NOMO-1 treated with dmso at 0.1 percent for 144 hours (cell line): ENCODE data around the gene TRIM69.
"Not testable (repeated sequence)": the region's sequence is repeated elsewhere in the genome, so short reads cannot be mapped to it uniquely, and the experiment has no call there.

Source experiments
- DNase-seq: peaks from one replicate; lab custom pipeline; 2025; ENCODE audit not compliant: unreplicated experiment; lab: John Stamatoyannopoulos, UW

TRIM69 gene, protein sequence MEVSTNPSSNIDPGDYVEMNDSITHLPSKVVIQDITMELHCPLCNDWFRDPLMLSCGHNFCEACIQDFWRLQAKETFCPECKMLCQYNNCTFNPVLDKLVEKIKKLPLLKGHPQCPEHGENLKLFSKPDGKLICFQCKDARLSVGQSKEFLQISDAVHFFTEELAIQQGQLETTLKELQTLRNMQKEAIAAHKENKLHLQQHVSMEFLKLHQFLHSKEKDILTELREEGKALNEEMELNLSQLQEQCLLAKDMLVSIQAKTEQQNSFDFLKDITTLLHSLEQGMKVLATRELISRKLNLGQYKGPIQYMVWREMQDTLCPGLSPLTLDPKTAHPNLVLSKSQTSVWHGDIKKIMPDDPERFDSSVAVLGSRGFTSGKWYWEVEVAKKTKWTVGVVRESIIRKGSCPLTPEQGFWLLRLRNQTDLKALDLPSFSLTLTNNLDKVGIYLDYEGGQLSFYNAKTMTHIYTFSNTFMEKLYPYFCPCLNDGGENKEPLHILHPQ

DNA sequence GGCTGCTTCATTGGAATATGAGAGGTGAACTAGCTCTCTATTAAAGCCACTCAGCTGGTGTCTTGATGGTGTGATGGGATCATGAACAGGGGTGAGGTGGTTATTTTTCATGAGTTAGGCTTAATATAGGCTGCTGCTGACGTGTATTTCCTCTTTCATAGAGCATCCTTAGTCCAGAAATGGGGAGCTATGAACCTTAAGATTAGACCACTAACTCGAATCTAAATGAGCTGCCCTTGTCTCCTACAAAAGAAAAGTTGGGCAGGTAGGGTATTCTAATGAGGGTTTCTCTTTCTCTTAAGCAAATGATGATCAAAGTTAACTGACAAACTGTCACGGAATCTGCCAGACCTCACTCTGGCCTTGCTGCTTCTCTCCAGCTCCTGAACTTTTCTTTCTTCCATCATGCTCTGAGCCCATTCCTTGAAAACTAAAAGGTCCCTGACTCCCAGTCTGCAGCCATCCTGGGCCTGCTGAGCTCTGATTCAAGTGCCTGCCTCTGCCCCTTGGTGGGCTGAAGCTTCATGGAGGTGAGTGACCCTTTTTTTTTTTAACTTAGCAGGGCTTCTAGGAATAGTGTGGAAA lies at the start of gene TRIM69:
TSS of gene TRIM69 (plus strand) at position 348 of the 585 bp plus-strand sequence. CDS start at position 525, 177 bp downstream.
- no peak for DNase-seq

DNA sequence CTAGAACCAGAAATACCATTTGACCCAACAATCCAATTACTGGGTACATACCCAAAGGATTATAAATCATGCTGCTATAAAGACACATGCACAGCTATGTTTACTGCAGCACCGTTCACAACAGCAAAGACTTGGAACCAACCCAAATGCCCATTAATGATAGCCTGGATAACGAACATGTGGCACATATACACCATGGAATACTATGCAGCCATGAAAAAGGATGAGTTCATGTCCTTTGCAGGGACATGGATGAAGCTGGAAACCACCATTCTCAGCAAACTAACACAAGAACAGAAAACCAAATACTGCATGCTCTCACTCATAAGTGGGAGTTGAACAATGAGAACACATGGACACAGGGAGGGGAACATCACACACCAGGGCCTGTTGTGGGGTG lies 47.0 kb upstream of the TRIM69 start:
- DNase-seq, result not testable (repeated sequence)

DNA sequence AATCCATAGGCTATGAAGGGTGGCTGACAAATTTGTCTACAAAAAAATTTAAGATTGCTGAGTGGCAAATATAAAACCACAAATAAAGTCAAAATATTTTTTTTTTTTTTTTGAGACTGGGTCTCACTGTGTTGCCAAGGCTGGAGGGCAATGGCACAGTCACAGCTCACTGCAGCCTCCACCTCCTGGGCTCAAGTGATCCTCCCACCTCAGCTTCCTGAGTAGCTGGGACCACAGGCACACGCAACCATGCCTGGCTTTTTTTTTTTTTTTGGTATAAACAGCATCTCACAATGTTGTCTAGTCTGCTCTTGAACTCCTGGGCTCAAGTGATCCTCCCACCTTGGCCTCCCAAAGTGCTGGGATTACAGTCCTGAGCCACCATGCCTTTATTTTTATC lies 46.1 kb upstream of the TRIM69 start:
- not testable (repeated sequence) for DNase-seq

DNA sequence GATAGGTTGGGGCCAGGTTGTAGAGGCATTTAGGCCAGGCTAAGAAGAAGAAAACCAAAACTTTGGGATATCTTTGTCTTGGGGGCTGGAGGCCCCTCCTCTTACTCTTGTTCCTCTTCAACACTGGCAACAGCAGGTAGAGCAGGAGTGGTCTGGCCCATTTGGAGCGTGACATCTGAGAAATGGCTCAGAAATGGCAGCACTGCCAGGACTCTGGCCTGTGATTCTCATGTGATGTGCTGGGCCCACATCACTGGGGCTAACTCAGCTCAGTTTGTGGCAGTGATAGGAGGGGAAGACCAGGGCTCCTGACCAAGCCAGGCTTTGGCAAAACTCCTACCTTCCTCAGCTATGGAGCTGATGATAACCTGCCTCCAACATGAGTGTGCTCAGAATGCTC lies 43.7 kb upstream of the TRIM69 start:
- no peak for DNase-seq

DNA sequence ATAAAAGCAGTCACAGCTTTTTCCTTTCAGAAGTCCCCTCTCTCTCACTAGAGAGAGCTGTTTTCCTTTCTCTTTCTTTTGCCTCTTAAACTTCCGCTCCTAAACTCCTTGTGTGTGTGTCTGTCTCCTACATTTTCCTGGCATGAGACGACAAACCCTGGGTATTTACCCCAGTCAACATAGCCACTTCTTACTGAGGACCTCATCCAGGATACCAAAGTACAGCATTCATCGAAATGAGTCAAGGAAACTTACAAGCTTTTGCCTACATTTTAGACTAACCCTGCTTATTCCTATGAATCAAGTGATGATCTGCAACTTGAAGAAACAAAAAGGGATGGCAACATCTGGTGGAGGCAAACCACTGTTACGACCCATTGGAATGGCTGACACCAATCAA lies 41.9 kb upstream of the TRIM69 start:
- no peak for DNase-seq

DNA sequence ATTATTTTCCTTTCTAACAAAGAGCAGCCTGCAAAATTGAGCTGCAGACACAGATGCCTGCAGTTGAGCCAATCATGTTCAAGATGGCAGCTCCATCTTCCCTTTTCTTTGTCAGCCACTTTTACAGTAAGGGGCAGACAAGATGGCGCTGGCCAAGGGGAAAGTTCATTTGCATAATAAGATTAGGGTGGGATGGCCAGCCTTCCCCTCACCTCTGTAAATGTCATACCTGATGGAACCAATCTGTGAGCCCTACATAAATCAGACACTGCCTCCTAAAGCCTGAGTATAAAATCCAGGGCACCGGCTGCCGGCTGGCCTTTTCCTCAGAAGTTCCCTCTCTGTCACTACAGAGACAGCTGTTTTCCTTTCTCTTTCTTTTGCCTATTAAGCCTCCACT lies 41.0 kb upstream of the TRIM69 start:
- no peak for DNase-seq

DNA sequence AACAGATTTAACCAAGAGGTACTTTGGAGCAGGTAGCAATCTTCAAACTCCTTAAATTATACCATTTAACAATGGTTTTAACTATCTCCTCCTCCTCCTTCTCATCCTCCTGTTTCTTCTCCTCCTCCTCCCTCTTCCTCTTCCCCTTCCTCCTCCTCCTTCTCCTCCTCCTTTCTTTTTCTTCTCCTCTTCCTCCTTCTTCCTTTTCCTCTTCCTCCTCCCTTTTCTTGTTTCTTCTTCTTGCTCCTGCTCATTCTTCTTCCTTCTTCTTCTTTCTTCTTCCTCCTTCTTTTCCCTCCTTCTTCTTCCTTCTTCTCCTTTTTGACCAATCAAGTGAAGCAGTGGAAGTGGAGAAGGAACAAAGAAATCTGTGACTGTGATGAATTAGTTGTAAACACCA lies 39.3 kb upstream of the TRIM69 start:
- no peak for DNase-seq

DNA sequence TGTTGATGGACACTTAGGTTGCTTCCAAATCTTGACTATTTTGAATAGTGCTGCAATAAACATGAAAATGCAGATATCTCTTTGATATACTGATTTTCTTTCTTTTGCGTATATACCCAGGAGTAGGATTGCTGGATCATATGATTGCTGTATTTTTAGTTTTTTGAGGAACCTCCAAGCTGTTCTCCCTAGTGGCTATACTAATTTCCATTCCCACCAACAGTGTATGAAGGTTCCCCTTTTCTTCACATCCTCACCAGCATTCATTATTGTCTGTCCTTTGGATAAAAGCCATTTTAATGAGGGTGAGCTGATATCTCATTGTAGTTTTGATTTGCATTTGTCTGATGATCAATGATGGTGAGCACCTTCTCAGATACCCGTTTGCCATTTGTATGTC lies 37.7 kb upstream of the TRIM69 start:
- DNase-seq, result no peak

DNA sequence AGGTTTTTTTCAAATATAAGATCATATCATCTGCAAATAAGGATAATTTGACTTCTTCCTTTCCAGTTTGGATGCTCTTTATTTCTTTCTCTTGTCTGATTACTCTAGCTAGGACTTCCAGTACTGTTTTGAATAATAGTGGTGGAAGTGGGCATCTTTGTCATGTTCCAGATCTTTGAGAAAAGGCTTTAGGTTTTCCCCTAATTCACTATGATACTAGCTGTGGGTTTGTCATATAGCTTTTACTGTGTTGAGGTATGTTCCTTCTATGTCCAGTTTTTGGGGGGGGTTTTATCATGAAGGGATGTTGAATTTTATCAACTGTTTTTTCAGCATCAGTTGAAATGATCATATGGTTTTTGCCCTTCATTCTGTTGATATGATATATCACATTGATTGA lies 35.7 kb upstream of the TRIM69 start:
- not testable (repeated sequence) for DNase-seq

DNA sequence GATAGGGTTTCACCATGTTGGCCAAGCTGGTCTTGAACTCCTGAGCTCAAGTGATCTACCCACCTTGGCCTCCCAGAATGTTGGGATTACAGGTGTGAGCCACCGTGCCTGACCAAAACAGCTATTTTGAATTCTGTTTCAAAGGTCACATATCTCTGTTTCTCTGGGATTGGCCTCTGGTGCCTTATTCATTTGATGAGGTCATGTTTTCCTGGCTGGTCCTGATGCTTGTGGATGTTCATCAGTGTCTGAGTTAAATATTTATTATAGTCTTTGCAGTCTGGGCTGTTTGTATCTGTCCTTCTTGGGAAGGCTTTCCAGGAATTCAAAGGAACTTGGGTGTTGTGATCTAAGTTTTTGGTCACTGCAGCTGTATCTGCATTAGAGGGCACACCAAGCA lies 30.3 kb upstream of the TRIM69 start:
- DNase-seq, result no peak

DNA sequence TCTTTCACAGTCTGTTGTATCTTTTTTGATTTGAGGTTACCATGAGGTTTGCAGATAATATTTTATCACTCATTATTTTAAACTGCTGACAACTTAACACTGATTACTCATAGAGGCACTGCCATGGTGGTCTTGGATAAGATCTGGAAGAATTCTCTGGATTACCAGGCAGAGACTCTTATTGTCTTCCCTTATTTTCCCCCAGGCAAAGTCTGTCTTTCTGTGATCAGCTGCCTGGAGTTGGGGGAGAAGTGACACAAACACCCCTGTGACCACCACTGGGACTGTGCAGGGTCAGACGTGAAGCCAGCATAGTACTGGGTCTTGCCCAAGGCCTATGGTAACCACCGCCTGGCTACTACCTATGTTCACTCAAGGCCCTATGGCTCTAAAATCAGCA lies 29.9 kb upstream of the TRIM69 start:
- no peak for DNase-seq

DNA sequence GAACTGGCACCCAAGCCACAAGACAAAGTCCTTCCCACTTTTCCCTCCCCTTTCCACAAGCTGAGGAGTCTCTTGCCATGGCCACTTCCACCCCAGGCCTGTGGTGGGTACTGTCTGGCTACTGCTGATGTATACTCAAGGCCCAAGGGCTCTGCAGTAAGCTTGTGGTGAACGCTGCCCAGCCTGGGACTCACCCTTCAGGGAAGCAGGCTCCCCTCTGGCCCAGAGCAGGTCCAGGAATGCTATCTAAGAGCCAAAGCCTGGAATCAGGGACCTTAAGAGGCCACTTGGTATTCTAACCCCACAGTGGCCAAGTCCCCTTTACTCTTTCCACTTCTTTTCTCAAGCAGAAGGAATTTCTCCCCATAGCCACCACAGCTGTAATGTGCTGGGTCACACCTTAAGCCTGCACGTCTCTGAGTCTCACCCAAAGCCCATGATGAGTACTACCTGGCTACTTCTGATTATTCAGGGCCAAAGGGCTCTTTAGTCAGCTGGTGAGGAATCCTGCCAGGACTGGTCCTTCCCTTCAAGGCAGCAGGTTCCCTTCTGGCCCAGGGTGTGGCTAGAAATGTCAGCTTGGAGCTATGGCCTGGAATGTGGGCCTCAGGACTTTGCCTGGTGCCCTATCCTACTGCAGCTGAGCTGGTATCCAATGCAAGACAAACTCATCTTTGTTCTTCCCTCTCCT lies 29.2 kb upstream of the TRIM69 start:
- DNase-seq, result no peak

DNA sequence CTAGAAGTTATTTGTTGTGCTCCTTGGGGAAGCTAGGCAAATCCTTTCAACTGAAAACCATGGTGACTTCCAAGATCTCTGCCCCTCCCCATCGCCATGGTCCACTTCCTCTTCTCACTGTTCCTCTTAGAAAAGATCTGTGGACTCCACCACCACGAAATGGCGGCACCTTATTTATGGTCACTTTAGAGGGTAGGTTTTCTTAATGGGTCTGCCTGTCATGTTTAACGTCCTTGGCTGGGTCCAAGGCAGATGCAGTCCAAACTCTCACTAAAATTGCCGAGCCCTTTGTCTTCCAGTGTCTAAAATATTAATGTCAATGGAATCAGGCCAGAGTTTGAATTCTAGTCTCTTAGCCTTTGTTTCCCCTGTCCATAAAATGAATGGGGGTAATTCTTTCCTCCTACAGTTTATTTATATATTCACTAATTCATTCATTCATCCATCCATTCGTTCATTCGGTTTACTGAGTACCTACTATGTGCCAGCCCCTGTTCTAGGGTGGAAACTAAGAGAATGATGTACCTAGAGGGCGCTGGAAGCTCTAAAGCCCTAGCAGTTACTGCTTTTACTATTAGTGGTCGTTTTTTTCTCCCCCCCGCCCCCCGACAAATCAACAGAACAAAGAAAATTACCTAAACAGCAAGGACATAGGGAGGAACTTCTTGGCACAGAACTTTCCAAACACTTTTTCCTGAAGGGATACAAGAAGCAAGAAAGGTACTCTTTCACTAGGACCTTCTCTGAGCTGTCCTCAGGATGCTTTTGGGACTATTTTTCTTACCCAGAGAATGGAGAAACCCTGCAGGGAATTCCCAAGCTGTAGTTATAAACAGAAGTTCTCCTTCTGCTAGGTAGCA lies 25.9 kb upstream of the TRIM69 start:
- peak; percentile 63 for DNase-seq

DNA sequence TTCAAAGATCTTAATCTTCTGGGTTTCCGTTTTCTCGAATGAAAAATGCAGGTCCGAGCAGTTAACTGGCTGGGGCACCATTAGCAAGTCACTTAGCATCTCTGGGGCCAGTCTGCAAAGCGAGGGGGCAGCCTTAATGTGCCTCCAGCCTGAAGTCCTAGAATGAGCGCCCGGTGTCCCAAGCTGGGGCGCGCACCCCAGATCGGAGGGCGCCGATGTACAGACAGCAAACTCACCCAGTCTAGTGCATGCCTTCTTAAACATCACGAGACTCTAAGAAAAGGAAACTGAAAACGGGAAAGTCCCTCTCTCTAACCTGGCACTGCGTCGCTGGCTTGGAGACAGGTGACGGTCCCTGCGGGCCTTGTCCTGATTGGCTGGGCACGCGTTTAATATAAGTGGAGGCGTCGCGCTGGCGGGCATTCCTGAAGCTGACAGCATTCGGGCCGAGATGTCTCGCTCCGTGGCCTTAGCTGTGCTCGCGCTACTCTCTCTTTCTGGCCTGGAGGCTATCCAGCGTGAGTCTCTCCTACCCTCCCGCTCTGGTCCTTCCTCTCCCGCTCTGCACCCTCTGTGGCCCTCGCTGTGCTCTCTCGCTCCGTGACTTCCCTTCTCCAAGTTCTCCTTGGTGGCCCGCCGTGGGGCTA lies 25.1 kb upstream of the TRIM69 start, which contains the start of the genes B2M and PATL2:
TSS of gene B2M (plus strand) at position 422 of the 647 bp plus-strand sequence. CDS start at position 452, 30 bp downstream.
TSS of gene PATL2 (minus strand) at position 228 of the 647 bp plus-strand sequence. CDS start 34,833 bp downstream, outside the sequence.
- DNase-seq, result peak; percentile 95

DNA sequence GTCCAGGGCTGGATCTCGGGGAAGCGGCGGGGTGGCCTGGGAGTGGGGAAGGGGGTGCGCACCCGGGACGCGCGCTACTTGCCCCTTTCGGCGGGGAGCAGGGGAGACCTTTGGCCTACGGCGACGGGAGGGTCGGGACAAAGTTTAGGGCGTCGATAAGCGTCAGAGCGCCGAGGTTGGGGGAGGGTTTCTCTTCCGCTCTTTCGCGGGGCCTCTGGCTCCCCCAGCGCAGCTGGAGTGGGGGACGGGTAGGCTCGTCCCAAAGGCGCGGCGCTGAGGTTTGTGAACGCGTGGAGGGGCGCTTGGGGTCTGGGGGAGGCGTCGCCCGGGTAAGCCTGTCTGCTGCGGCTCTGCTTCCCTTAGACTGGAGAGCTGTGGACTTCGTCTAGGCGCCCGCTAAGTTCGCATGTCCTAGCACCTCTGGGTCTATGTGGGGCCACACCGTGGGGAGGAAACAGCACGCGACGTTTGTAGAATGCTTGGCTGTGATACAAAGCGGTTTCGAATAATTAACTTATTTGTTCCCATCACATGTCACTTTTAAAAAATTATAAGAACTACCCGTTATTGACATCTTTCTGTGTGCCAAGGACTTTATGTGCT lies 24.5 kb upstream of the TRIM69 start:
- DNase-seq, result peak; percentile 52

DNA sequence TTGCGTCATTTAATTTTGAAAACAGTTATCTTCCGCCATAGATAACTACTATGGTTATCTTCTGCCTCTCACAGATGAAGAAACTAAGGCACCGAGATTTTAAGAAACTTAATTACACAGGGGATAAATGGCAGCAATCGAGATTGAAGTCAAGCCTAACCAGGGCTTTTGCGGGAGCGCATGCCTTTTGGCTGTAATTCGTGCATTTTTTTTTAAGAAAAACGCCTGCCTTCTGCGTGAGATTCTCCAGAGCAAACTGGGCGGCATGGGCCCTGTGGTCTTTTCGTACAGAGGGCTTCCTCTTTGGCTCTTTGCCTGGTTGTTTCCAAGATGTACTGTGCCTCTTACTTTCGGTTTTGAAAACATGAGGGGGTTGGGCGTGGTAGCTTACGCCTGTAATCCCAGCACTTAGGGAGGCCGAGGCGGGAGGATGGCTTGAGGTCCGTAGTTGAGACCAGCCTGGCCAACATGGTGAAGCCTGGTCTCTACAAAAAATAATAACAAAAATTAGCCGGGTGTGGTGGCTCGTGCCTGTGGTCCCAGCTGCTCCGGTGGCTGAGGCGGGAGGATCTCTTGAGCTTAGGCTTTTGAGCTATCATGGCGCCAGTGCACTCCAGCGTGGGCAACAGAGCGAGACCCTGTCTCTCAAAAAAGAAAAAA lies 23.9 kb upstream of the TRIM69 start:
- peak; percentile 63 for DNase-seq

DNA sequence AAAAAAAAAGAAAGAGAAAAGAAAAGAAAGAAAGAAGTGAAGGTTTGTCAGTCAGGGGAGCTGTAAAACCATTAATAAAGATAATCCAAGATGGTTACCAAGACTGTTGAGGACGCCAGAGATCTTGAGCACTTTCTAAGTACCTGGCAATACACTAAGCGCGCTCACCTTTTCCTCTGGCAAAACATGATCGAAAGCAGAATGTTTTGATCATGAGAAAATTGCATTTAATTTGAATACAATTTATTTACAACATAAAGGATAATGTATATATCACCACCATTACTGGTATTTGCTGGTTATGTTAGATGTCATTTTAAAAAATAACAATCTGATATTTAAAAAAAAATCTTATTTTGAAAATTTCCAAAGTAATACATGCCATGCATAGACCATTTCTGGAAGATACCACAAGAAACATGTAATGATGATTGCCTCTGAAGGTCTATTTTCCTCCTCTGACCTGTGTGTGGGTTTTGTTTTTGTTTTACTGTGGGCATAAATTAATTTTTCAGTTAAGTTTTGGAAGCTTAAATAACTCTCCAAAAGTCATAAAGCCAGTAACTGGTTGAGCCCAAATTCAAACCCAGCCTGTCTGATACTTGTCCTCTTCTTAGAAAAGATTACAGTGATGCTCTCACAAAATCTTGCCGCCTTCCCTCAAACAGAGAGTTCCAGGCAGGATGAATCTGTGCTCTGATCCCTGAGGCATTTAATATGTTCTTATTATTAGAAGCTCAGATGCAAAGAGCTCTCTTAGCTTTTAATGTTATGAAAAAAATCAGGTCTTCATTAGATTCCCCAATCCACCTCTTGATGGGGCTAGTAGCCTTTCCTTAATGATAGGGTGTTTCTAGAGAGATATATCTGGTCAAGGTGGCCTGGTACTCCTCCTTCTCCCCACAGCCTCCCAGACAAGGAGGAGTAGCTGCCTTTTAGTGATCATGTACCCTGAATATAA lies 23.0 kb upstream of the TRIM69 start:
- DNase-seq, result no peak

DNA sequence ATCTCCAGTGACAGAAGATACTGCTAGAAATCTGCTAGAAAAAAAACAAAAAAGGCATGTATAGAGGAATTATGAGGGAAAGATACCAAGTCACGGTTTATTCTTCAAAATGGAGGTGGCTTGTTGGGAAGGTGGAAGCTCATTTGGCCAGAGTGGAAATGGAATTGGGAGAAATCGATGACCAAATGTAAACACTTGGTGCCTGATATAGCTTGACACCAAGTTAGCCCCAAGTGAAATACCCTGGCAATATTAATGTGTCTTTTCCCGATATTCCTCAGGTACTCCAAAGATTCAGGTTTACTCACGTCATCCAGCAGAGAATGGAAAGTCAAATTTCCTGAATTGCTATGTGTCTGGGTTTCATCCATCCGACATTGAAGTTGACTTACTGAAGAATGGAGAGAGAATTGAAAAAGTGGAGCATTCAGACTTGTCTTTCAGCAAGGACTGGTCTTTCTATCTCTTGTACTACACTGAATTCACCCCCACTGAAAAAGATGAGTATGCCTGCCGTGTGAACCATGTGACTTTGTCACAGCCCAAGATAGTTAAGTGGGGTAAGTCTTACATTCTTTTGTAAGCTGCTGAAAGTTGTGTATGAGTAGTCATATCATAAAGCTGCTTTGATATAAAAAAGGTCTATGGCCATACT lies 21.1 kb upstream of the TRIM69 start:
- DNase-seq, result no peak
